Erythroblast (primary cell): ENCODE data around the gene RIMBP2.

ENCODE experiments used
- GATA1 ChIP-seq: IDR thresholded peaks from 2 replicates; pipeline ENCODE4 v1.6.1; 2011; ENCODE audit warnings: low read depth, mild to moderate bottlenecking, control low read depth, low read length, moderate library complexity
- POLR2A ChIP-seq: IDR thresholded peaks from 2 replicates; pipeline ENCODE4 v1.6.1; 2011; ENCODE audit warnings: mild to moderate bottlenecking, low read length

DNA sequence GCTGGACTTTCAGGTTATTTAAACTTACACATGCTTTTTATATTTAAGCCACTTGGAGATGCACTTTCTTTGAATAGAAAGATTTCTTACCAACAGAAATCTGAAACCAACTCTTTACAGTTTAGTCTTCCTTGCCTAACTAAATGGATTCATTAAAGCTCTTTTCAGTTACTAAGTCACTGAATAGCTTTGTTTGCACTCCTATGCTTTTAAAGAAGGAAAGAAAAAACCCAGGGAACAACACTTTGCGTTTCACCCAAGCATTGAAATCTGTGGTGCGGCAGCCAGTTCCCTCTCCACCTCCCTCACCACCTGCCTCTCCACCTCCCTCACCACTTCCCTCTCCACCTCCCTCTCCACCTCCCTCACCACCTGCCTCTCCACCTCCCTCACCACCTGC is 70.3 kb downstream of the RIMBP2 start:
- no peak for TF ChIP-seq POLR2A
- TF ChIP-seq GATA1, result no peak
